ENCODE measurements around the gene MXRA8.
"Not testable (repeated sequence)": the region's sequence is repeated elsewhere in the genome, so short reads cannot be mapped to it uniquely, and the experiment has no call there.

Gene MXRA8

GRCh38 chr1:1324524-1325287 is 33.6 kb downstream of the MXRA8 start, which contains the start of the genes CPTP and INTS11:
TSS of gene CPTP (plus strand) at chr1:1324802. CDS start at chr1:1326911, 2,109 bp downstream.
TSS of gene INTS11 (minus strand) at chr1:1324660. CDS start at chr1:1324608, 52 bp downstream.
- in situ Hi-C loops (cut with MboI; ENCODE audit: low sequenced_read_pairs), result no loop called here

- in situ Hi-C loops (cut with MboI; ENCODE audit: low sequenced_read_pairs), result no loop called here
Observed at GRCh38 chr1:1324084-1324523, 34.3 kb downstream of the MXRA8 start.

GRCh38 chr1:1322952-1323351 is 35.4 kb downstream of the MXRA8 start:
- in situ Hi-C loops (cut with MboI; ENCODE audit: low sequenced_read_pairs), result no loop called here

- in situ Hi-C loops (cut with MboI; ENCODE audit: low sequenced_read_pairs), result no loop called here
Observed at GRCh38 chr1:1322418-1322817, 35.9 kb downstream of the MXRA8 start.

GRCh38 chr1:1321477-1321876 is 36.9 kb downstream of the MXRA8 start:
- in situ Hi-C loops (cut with MboI; ENCODE audit: low sequenced_read_pairs), result no loop called here

- in situ Hi-C loops (cut with MboI; ENCODE audit: low sequenced_read_pairs), result no loop called here
Observed at GRCh38 chr1:1320666-1321448, 37.5 kb downstream of the MXRA8 start.

GRCh38 chr1:1319646-1319941 is 38.8 kb downstream of the MXRA8 start:
- in situ Hi-C loops (cut with MboI; ENCODE audit: low sequenced_read_pairs), result no loop called here

GRCh38 chr1:1318777-1319645 is 39.3 kb downstream of the MXRA8 start:
- in situ Hi-C loops (cut with MboI; ENCODE audit: low sequenced_read_pairs), result no loop called here

GRCh38 chr1:1318131-1318652 is 40.2 kb downstream of the MXRA8 start:
- in situ Hi-C loops (cut with MboI; ENCODE audit: low sequenced_read_pairs), result no loop called here

- in situ Hi-C loops (cut with MboI; ENCODE audit: low sequenced_read_pairs), result no loop called here
Observed at GRCh38 chr1:1317420-1317819, 40.9 kb downstream of the MXRA8 start.

- in situ Hi-C loops (cut with MboI; ENCODE audit: low sequenced_read_pairs), result not testable (repeated sequence)
Observed at GRCh38 chr1:1316199-1316598, 42.2 kb downstream of the MXRA8 start.

- in situ Hi-C loops (cut with MboI; ENCODE audit: low sequenced_read_pairs), result no loop called here
Observed at GRCh38 chr1:1315435-1315954, 42.9 kb downstream of the MXRA8 start.

- in situ Hi-C loops (cut with MboI; ENCODE audit: low sequenced_read_pairs), result no loop called here
Observed at GRCh38 chr1:1314678-1315335, 43.5 kb downstream of the MXRA8 start.

GRCh38 chr1:1314237-1314586 is 44.1 kb downstream of the MXRA8 start:
- in situ Hi-C loops (cut with MboI; ENCODE audit: low sequenced_read_pairs), result no loop called here

GRCh38 chr1:1313500-1314236 is 44.7 kb downstream of the MXRA8 start:
- in situ Hi-C loops (cut with MboI; ENCODE audit: low sequenced_read_pairs), result no loop called here

GRCh38 chr1:1312450-1313314 is 45.7 kb downstream of the MXRA8 start:
- in situ Hi-C loops (cut with MboI; ENCODE audit: low sequenced_read_pairs), result no loop called here

- in situ Hi-C loops (cut with MboI; ENCODE audit: low sequenced_read_pairs), result no loop called here
Observed at GRCh38 chr1:1311107-1312104, 46.9 kb downstream of the MXRA8 start.

Measured in HL-60/S4 treated with retinoic acid at 250 ng/mL for 4 days and 3 days (cell line).